Activated CD8-positive, alpha-beta memory T cell treated with anti-CD3 and anti-CD28 coated beads, Interleukin-2, amount 50 U/mL, for 1 hour (primary cell): ENCODE data around the gene ATP5ME.
"Not testable (repeated sequence)": the region's sequence is repeated elsewhere in the genome, so short reads cannot be mapped to it uniquely, and the experiment has no call there.

Experiments
- DNase-seq: peaks from one replicate; pipeline ENCODE4 v3.0.0-alpha.2; 2020; ENCODE audit errors: extremely low read depth

ATP5ME gene

GRCh38 chr4:668219-668618 lies 5.9 kb downstream of the ATP5ME start:
- DNase-seq = not testable (repeated sequence)

DNA sequence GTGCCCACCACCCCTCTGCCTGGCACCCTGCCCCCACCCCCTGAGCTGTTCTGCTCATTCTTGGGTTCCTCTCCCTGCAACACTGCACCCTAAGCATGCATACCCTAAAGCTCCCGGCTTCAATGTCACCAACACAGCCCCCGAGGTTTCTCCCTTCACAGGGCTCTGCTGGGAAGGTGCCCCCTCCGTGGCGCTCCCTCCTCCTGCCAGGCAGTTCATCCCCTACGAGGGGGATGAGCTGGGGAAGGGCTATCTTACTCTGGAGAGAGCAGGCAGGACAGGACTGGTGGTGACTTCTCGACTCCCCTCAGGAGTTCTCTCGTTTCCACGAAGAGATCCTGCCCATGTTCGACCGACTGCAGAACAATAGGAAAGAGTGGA lies 6.5 kb downstream of the ATP5ME start:
- DNase-seq = no peak

- no peak for DNase-seq
Measured at GRCh38 chr4:666822-667544, 7.1 kb downstream of the ATP5ME start.

DNA sequence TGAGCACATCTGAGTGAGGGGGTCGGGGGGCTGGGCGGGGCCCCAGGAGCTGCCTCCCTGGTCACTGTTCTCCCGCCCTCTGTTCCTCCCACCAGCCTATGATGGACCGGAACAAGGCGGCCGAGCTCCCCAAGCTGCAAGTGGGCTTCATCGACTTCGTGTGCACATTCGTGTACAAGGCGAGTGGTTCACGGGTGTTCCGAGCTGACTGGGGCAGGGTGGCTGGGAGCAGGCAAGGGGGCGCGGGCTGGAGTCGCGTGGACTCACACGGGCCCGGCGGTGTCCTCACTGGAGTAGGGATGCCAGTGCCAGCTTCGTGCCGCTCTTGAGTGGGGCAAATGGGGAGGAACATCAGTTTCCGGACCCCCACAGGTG lies 7.7 kb downstream of the ATP5ME start:
- no peak for DNase-seq

DNA sequence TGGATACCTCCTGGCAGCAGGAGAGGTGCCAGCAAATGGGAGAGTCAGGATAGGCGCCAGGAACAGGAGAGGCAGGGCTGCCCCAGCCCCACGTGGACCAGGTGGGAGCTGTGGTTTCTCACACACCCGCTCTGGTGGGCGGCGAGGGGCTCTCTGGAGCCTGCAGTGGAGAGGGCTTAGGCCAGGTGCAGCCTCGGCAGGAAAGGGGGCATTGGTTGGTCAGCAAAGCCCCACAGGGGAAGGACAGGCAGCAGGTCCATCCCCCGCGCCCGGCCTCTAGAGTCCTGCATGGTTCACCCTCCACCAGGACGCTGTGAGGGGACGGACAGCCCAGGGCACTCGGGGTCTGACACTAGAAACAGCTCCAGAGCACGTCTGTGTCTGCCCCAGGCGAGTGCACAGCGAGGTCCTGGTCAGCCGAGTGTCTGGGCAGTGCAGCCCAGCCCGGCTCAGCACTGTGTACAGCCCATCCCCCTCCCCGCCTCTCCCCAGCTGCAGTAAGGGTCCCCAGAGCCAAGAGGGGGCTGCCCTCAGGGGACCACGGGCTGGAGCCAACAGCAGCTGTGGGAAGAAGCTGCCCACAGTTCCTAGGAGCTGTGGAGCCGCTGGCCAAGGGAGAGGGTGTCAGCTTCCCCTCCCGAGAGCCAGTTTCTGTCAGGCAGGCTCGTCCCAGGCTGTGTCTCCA lies 8.2 kb downstream of the ATP5ME start:
- DNase-seq = no peak

GRCh38 chr4:665381-665750 lies 8.7 kb downstream of the ATP5ME start:
- DNase-seq = no peak

- no peak for DNase-seq
Measured at GRCh38 chr4:664713-665231, 9.3 kb downstream of the ATP5ME start.

- peak; percentile 47 for DNase-seq
Measured at GRCh38 chr4:663438-664428, 10.3 kb downstream of the ATP5ME start.

DNA sequence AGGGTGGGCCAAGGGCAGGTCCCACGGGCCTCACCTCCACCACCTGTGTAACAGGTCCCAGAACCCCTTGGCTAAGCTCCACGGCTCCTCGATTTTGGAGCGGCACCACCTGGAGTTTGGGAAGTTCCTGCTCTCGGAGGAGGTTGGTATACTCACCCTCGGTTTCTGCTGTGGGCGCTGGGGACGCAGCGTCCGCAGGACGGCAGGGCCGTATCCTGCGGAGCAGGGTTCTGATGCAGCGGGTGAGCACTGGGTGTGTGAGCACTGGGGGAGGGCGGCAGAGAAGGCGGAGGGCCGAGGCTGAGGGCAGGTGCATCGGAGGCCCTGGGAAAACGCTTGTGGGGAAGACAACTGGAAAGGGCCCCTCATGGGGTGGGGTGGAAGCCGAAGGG lies 11.0 kb downstream of the ATP5ME start:
- DNase-seq = no peak

DNA sequence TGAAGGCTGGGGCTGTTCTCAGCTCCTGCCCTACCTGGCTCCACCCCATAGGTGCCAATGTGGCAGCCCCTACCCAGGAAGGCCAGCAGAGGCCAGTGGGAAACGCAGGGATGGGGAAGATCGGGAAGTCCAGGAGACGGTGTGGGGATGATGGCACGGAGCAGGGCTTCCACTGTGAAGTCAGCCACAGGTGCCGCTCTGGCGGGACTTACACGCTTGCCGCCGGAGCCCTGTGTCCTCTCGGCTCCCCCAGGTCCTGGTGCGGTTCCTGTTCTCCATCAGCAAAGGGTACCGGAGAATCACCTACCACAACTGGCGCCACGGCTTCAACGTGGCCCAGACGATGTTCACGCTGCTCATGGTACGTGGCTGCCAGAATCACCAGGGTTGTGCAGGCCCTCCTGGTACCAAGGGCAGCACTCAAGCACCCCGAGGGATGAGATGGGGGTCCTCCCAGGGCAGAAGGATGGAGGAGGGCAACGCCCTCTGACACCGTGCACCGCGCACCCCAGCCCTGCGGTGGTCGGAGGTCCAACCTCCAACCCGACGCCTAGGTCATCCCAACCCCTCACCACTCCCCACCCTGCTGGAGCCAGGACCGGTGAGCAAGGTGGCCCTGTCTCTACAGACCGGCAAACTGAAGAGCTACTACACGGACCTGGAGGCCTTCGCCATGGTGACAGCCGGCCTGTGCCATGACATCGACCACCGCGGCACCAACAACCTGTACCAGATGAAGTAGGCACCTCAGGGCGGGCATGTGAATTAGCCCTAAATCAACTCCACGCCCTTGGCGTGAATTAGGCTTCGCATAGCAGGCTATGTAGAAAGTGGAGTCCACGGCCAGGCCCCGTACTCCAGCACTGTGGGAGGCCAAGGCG lies 12.0 kb downstream of the ATP5ME start:
- DNase-seq = no peak

DNA sequence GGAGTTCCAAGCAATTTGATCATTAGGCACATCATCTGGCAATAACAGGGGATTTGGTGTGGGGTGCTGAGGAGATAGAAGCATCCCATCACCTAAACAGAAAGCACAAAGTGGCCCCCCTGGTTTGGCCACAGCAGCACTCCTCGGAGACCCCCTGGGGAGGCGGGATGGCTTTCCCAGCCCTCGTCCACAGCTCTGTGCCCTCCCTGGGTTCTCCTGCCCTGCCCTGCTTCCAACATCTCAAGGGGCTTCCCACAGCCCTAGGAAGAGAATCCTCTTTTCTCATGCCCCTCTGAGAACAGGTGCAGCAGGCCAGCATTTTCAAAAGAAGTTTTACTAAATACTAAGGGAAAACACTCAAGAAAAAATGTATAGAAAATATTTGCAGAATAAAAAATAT lies 12.8 kb downstream of the ATP5ME start:
- no peak for DNase-seq

GRCh38 chr4:660401-660800 lies 13.7 kb downstream of the ATP5ME start:
- DNase-seq = no peak

DNA sequence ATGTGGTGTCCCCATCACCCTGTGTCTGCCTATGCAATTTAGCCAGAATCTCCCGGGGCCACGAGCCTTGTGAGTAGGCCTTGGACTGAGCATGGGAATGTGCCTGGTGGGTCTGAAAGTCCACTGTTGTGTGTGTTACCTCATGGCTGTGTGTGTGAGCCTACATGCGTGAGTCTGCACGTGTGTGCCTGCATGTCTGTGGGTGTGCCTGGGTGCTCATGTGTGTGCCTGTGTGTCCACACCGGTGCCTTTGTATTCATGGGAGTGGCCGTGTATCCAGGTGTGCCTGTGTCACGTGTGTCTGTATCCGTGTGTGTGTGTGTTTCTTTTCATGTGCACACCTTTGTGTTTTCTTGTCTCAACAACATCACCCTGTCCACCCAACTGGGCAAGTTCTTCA lies 14.2 kb downstream of the ATP5ME start:
- DNase-seq = no peak

DNA sequence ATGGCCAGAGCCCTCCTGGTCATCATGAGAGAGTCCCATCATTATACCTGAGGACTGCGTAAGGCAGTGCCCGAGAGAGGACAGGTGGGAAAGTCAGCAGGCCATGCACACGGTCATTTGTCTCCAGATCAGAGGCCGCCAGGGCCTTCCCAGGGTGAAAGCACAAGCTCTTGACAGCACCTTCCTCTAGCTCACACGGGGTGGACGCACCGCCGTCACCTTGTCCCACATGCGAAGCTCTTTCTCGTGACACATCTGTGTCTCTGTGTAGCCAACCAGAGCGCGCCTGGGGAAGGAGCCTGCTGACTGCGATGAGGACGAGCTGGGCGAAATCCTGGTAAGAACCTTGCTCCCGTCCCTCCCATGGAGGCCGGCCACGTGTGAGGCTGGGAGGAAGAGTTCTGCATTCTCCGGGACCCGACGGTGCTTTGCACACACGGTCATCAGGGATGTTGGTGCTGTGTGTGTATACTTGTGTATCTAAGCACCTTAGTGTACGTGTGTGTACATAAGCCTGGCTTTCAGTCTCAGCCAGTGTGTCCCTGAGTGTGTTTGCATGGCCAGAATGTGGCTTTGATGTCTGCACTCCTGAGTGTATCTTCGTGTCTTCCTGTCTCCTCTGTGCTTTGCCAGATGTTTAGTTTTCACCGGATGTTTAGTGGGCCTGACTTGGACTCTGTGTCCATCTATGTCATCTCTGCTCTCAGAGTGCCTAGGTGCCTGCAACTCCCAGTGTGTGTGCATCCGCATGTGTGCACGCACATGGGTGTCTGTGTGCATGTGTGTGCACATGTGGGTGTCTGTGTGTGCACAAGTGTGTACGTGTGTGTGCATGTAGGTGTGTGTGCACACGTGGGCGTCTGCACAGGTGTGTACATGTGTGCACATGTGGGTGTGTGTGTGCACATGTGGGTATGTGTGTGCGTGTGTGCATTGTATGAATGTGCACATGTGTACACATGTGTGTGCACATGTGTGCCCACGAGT lies 15.1 kb downstream of the ATP5ME start:
- DNase-seq = no peak

GRCh38 chr4:657834-658667 lies 16.0 kb downstream of the ATP5ME start:
- no peak for DNase-seq

GRCh38 chr4:657338-657833 lies 16.7 kb downstream of the ATP5ME start:
- no peak for DNase-seq

DNA sequence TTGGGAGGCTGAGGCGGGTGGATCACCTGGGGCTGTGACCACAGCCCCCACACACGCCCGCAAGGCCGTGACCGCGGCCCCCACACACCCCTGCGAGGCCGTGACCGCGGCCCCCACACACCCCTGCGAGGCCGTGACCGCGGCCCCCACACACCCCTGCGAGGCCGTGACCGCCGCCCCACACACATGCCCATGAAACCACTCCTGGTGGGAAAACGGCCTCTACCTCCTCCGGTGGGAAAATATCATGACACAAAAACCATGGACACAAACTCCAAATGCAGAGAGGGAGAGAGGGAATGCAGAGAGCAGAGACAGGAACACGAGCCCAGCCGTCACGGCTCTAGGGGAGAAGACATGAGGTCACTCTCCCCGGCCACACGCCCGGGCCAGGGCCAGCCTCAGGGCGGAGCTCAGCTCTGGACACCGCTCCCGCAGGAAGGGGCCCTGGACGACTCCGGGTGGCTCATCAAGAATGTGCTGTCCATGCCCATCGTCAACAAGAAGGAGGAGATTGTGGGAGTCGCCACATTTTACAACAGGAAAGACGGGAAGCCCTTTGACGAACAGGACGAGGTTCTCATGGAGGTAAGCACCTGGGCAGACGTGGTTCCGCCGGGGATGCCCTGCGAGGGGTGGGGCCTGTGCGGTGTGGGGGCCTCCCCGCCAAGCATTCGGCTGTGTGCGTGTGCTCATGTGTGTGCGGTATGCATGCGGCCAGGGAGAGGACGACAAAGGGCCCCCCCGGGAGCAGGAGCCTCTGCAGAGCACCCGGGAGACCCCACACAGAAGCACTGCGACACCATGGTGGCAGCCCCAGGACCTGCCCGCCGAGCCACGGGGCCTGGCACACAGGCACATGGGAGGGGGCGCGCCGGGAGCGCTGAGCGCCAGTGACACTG lies 17.4 kb downstream of the ATP5ME start:
- DNase-seq = no peak
